CD14-positive monocyte (primary cell): ENCODE measurements around the gene MLEC. TPM values are rescaled to one million over a fixed set of nuclear protein-coding genes. Genes with fewer than 3 reads are reported as not detected.

Experiments
- DNase-seq, 3 donors: peaks; one replicate each; pipeline ENCODE4 v3.0.0-alpha.2; 2011 to 2022
- H2AFZ ChIP-seq: 2 replicates; pipeline ENCODE4 v1.6.0; 2012; ENCODE audit warnings: mild to moderate bottlenecking, low read depth, low read length, inconsistent platforms; ENCODE audit not compliant: insufficient read depth, poor library complexity, severe bottlenecking
- H3K27ac ChIP-seq, 2 donors: 1 replicate in 1 of 2; 2 replicates in 1 of 2; pipeline ENCODE4 v1.5.1; 2012 to 2013; ENCODE audit warnings: low read length in 2 of 2, control low read depth in 1 of 2, inconsistent platforms in 1 of 2, low read depth in 1 of 2, mild to moderate bottlenecking in 1 of 2
- H3K27me3 ChIP-seq, 2 donors: one replicate each; pipeline versions ENCODE4 v1.6.0 to v1.6.1; 2011 to 2013; ENCODE audit warnings: low read length in 2 of 2; ENCODE audit not compliant: control insufficient read depth in 2 of 2, insufficient read depth in 2 of 2
- H3K36me3 ChIP-seq, 2 donors: replicated peaks in 1 of 2; 1 replicate in 1 of 2; 2 replicates in 1 of 2; pipeline versions ENCODE4 v1.5.1 to v1.6.1; 2012 to 2013; ENCODE audit warnings: low read length in 2 of 2, control low read depth in 1 of 2, inconsistent platforms in 1 of 2, mild to moderate bottlenecking in 1 of 2; ENCODE audit not compliant: insufficient read depth in 2 of 2, control insufficient read depth in 1 of 2
- H3K4me1 ChIP-seq, 2 donors: 1 replicate in 1 of 2; 2 replicates in 1 of 2; pipeline versions ENCODE4 v1.5.1 to v1.6.1; 2012 to 2013; ENCODE audit warnings: low read length in 2 of 2, control low read depth in 1 of 2, inconsistent platforms in 1 of 2, mild to moderate bottlenecking in 1 of 2, moderate library complexity in 1 of 2; ENCODE audit not compliant: insufficient read depth in 2 of 2, control insufficient read depth in 1 of 2
- H3K4me2 ChIP-seq: replicated peaks from 2 replicates; pipeline ENCODE3; 2012; ENCODE audit warnings: low read length, moderate library complexity, mild to moderate bottlenecking; ENCODE audit not compliant: poor library complexity, severe bottlenecking; ENCODE audit errors: extremely low read depth
- H3K4me3 ChIP-seq, 3 experiments: fragments of 200-600 bp in 1 of 3; sonication (generic) in 1 of 3; replicated peaks in 1 of 3; 1 replicate in 2 of 3; 2 replicates in 1 of 3; pipeline ENCODE4 v1.5.1; 2011 to 2013; ENCODE audit warnings: low read length in 3 of 3, mild to moderate bottlenecking in 3 of 3, control low read depth in 2 of 3, low read depth in 2 of 3, inconsistent platforms in 1 of 3, moderate library complexity in 1 of 3
- H3K79me2 ChIP-seq: 2 replicates; pipeline ENCODE4 v1.6.0; 2012; ENCODE audit warnings: mild to moderate bottlenecking, control low read depth, inconsistent platforms, low read length, moderate library complexity; ENCODE audit not compliant: insufficient read depth
- H3K9ac ChIP-seq: 2 replicates; pipeline ENCODE4 v1.6.0; 2017; ENCODE audit warnings: low read length, mild to moderate bottlenecking; ENCODE audit not compliant: insufficient read depth, poor library complexity, severe bottlenecking
- H3K9me3 ChIP-seq, 2 donors: replicated peaks in 1 of 2; 1 replicate in 1 of 2; 2 replicates in 1 of 2; pipeline versions ENCODE4 v1.5.1 to v1.6.1; 2012 to 2013; ENCODE audit warnings: low read length in 2 of 2, control low read depth in 1 of 2; ENCODE audit not compliant: control insufficient read depth in 1 of 2, insufficient read depth in 1 of 2
- H4K20me1 ChIP-seq: 2 replicates; pipeline ENCODE4 v1.6.0; 2012; ENCODE audit warnings: mild to moderate bottlenecking, low read length, control low read depth, moderate library complexity; ENCODE audit not compliant: insufficient read depth
- H3K27ac Mint-ChIP-seq, 7 donors: one replicate each; pipeline ENCODE4 v1.8.0; 2020; ENCODE audit warnings: mild to moderate bottlenecking in 7 of 7, mixed read lengths in 7 of 7, moderate library complexity in 6 of 7, inconsistent platforms in 2 of 7
- H3K27me3 Mint-ChIP-seq, 3 donors: one replicate each; pipeline ENCODE4 v1.8.0; 2021 to 2022; ENCODE audit warnings: low read depth in 3 of 3, mild to moderate bottlenecking in 3 of 3, mixed read lengths in 3 of 3, moderate library complexity in 3 of 3, inconsistent platforms in 1 of 3
- H3K36me3 Mint-ChIP-seq, 2 donors: one replicate each; pipeline ENCODE4 v1.8.0; 2020; ENCODE audit warnings: mixed read lengths in 2 of 2, inconsistent platforms in 1 of 2, mild to moderate bottlenecking in 1 of 2
- H3K4me1 Mint-ChIP-seq: one replicate; pipeline ENCODE4 v1.8.0; 2020; ENCODE audit warnings: mild to moderate bottlenecking, mixed read lengths
- H3K4me3 Mint-ChIP-seq, 2 donors: one replicate each; pipeline ENCODE4 v1.8.0; 2020; ENCODE audit warnings: mild to moderate bottlenecking in 2 of 2, mixed read lengths in 2 of 2, moderate library complexity in 1 of 2
- H3K9me3 Mint-ChIP-seq, 7 donors: one replicate each; pipeline ENCODE4 v1.8.0; 2020 to 2022; ENCODE audit warnings: mixed read lengths in 7 of 7, mild to moderate bottlenecking in 6 of 7, moderate library complexity in 6 of 7, inconsistent platforms in 2 of 7
- WGBS: methylation state at CpG from one replicate; pipeline ENCODE4 v1.1.5; 2013; ENCODE audit warnings: missing lambda C conversion rate; ENCODE audit not compliant: insufficient coverage; 5-methylcytosine and 5-hydroxymethylcytosine counted together
- intact Hi-C, 2 donors: fragments of 100-400 bp; cut with micrococcal nuclease; formaldehyde crosslinking; loops; one replicate each; pipeline versions ENCODE4 v1.15.0 to v1.15.1; 2023
- polyA plus RNA-seq, 3 donors: library from polyadenylated mRNA; depleted of rRNA in 1 of 3; unstranded in 2 of 3; stranded (reverse) in 1 of 3; fragments of 300-500 nt in 2 of 3; fragments of >200 nt in 1 of 3; fragmentation: Illumina TruSeq in 2 of 3; gene quantifications; 1 replicate in 2 of 3; 2 replicates in 1 of 3; pipeline ENCODE4 v1.2.3, GENCODE V29; 2012 to 2021
- TF ChIP-seq, protein P1 (sequence below): fragments of 200-600 bp; IDR thresholded peaks from one replicate; pipeline ENCODE4 v1.8.0; 2022; ENCODE audit warnings: antibody characterized with exemption, mild to moderate bottlenecking

Gene MLEC
- polyA plus RNA-seq, 3 donors: 10.9 to 79.5 (median 65.3) TPM

DNA sequence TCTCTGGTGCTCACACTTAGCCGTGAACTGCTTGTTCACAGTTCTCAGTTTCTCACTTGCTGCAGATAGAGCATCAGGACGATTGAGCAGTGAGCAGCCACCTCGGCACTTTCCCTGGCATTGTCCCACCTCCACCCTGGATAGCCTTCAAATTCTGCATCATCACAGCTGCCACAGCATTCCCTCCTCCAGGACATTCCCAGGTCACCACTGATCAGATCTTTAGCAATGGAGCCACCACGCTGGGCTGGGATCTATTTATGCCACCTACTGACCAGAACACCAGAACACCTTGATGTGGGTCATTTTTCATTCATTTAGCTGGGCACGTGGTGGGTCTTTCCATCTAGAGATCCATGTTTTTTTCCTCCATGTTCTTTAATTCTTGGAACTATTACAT lies 62.3 kb downstream of the MLEC start:
- Mint-ChIP-seq H3K27ac (peak overlapping the region in 2 of 7 donors; percentile 1 to 2), H3K4me1 (no peaks in the 10 kb centered on the region), H3K27me3 (peaks cover 2 to 7% (median 5%) of the 10 kb centered on the region in 3 donors), H3K4me3 (no peak overlapping the region), H3K9me3 (peaks cover 0 to 6% (median 0%) of the 10 kb centered on the region in 7 donors), H3K36me3 (no peaks in the 10 kb centered on the region)
- no peaks in the 10 kb centered on the region for H3K27me3 ChIP-seq
- H3K4me1 ChIP-seq: no peaks in the 10 kb centered on the region
- H3K4me3 ChIP-seq: no peak overlapping the region
- no peaks in the 10 kb centered on the region for H3K36me3 ChIP-seq
- H4K20me1 ChIP-seq: no peaks in the 10 kb centered on the region
- 96% methylated on average over 4 of the region's 5 CpGs for WGBS
- no peaks in the 10 kb centered on the region for H3K9me3 ChIP-seq
- no peak overlapping the region for H2AFZ ChIP-seq
- intact Hi-C loops: no loop called here
- DNase-seq: no peak
- H3K4me2 ChIP-seq: no peak overlapping the region
- no peak overlapping the region for H3K9ac ChIP-seq
- no peaks in the 10 kb centered on the region for H3K79me2 ChIP-seq
- TF ChIP-seq, protein P1, sequence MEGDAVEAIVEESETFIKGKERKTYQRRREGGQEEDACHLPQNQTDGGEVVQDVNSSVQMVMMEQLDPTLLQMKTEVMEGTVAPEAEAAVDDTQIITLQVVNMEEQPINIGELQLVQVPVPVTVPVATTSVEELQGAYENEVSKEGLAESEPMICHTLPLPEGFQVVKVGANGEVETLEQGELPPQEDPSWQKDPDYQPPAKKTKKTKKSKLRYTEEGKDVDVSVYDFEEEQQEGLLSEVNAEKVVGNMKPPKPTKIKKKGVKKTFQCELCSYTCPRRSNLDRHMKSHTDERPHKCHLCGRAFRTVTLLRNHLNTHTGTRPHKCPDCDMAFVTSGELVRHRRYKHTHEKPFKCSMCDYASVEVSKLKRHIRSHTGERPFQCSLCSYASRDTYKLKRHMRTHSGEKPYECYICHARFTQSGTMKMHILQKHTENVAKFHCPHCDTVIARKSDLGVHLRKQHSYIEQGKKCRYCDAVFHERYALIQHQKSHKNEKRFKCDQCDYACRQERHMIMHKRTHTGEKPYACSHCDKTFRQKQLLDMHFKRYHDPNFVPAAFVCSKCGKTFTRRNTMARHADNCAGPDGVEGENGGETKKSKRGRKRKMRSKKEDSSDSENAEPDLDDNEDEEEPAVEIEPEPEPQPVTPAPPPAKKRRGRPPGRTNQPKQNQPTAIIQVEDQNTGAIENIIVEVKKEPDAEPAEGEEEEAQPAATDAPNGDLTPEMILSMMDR: no peak
- no peak overlapping the region for H3K27ac ChIP-seq

DNA sequence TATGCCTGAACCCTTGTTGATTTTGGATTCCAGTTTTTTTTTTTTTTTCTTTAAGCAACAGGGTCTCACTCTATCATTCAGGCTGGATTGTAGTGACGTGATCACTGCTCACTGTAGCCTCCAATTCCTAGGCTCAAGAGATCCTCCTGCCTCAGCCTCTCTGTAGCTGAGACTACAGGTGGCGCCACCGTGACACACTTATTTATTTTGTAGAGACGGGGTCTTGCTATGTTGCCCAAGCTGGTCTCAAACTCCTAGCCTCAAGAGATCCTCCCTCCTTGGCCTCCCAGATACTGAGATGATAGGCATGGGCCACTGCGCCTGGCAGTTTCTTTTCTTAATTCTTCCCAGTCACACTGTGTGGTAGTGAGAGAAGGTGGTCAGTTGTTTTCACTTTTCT lies 63.9 kb downstream of the MLEC start:
- H3K27me3 Mint-ChIP-seq: peaks cover 2 to 10% (median 5%) of the 10 kb centered on the region in 3 donors
- no peak for DNase-seq
- no peaks in the 10 kb centered on the region for H3K4me1 ChIP-seq
- H3K4me1 Mint-ChIP-seq: no peaks in the 10 kb centered on the region
- WGBS: 100% methylated on average over 4 of the region's 5 CpGs
- H3K9me3 Mint-ChIP-seq: peaks cover 4 to 18% (median 12%) of the 10 kb centered on the region in 7 donors
- no peaks in the 10 kb centered on the region for H3K36me3 ChIP-seq
- H2AFZ ChIP-seq: no peak overlapping the region
- H3K27ac Mint-ChIP-seq: no peak overlapping the region
- no peak overlapping the region for H3K4me3 ChIP-seq
- H3K9me3 ChIP-seq: peaks cover 6% of the 10 kb centered on the region in 2 donors
- TF ChIP-seq, protein P1: no peak
- H3K79me2 ChIP-seq: no peaks in the 10 kb centered on the region
- no peak overlapping the region for H3K4me3 Mint-ChIP-seq
- no peaks in the 10 kb centered on the region for H3K36me3 Mint-ChIP-seq
- H3K9ac ChIP-seq: no peak overlapping the region
- H3K27me3 ChIP-seq: no peaks in the 10 kb centered on the region
- H3K27ac ChIP-seq: no peak overlapping the region
- no peak overlapping the region for H3K4me2 ChIP-seq
- H4K20me1 ChIP-seq: no peaks in the 10 kb centered on the region
- intact Hi-C loops: no loop called here
